ENCODE results near the gene FAM13A.

The FAM13A gene

GRCh38 chr4:89056953-89057398 is at the start of gene FAM13A:
TSS of gene FAM13A (minus strand) at chr4:89057185. CDS start at chr4:89056964, 221 bp downstream.
- in situ Hi-C loops (cut with HindIII; ENCODE audit: low sequenced_read_pairs): no loop called here
- TF ChIP-seq CTCF (IDR thresholded peaks at IDR 0.05; ENCODE audit: low read depth, low read length): no peak
- peak within 1 kb of the TSS; percentile 61 for H3K4me3 ChIP-seq (ENCODE audit: low read depth, low read length)
- DNase-seq (ENCODE audit: low read depth, low spot score): peak; percentile 97

GRCh38 chr4:89105726-89106125 is 48.7 kb upstream of the FAM13A start:
- TF ChIP-seq CTCF (IDR thresholded peaks at IDR 0.05; ENCODE audit: low read depth, low read length): no peak
- DNase-seq (ENCODE audit: low read depth, low spot score): no peak
- in situ Hi-C loops (cut with HindIII; ENCODE audit: low sequenced_read_pairs): no loop called here
- H3K4me3 ChIP-seq (ENCODE audit: low read depth, low read length): no peak overlapping the region

DNA sequence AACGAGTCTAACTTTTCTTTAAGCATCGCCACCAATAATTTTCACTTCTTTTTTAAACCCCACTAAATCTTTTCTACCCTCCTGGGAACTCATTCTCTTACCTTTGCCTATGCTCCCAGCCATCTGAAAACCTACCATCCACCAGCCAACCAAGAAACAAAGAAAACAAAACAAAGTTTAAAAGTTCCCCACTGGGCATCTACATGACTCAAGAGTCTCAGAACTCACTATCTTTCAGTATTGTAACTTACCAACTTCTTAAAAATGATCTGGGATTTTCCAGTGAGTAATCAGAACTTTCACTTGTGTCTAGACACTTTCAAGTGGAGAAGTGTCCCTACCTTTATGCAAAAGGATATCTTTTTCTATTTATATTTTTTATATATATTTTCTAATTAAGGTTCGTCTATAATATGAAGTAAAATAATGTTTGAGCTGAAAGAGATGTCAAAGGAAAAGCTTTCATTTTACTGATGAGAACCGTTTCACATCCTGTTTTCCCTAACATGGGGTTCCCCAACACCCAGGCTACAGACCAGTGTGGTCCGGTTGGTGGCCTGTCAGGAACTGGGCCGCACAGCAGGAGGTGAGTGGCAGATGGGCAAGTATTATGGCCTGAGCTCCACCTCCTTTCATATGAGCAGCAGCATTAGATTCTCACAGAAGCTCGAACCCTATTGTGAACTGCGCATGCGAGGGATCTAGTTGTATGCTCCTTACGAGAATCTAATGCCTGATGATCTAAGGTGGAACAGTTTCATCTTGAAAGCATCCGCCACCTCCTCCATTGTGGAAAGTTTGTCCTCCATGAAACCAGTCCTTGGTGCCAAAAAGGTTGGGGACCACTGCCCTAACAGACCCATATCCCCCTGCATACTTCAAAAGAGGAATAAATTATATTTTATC is 44.5 kb upstream of the FAM13A start:
- DNase-seq (ENCODE audit: low read depth, low spot score): peak; percentile 27
- in situ Hi-C loops (cut with HindIII; ENCODE audit: low sequenced_read_pairs): no loop called here
- H3K4me3 ChIP-seq (ENCODE audit: low read depth, low read length): no peak overlapping the region
- no peak for TF ChIP-seq CTCF (IDR thresholded peaks at IDR 0.05; ENCODE audit: low read depth, low read length)

GRCh38 chr4:89100853-89101252 is 43.9 kb upstream of the FAM13A start:
- DNase-seq (ENCODE audit: low read depth, low spot score): no peak
- TF ChIP-seq CTCF (IDR thresholded peaks at IDR 0.05; ENCODE audit: low read depth, low read length): no peak
- in situ Hi-C loops (cut with HindIII; ENCODE audit: low sequenced_read_pairs): no loop called here
- H3K4me3 ChIP-seq (ENCODE audit: low read depth, low read length): no peak overlapping the region

GRCh38 chr4:89099471-89099870 is 42.5 kb upstream of the FAM13A start:
- no peak overlapping the region for H3K4me3 ChIP-seq (ENCODE audit: low read depth, low read length)
- no peak for DNase-seq (ENCODE audit: low read depth, low spot score)
- TF ChIP-seq CTCF (IDR thresholded peaks at IDR 0.05; ENCODE audit: low read depth, low read length): no peak
- in situ Hi-C loops (cut with HindIII; ENCODE audit: low sequenced_read_pairs): no loop called here

DNA sequence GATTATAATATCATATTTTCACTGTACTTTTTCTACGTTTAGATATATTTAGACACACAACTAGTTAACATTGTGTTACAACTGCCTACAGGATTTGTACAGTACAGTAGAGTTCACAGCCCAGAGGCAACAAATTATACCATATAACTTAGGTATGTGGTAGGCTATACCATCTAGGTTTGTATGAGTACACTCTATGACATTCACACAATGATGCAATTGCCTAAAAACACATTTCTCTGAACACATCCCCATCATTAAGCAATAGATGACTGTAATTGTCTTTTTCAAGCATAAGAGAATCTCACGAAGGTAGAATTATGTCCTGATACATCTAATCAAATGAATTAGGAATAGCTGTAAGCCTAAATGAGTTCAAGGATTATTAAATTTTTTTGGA is 42.0 kb upstream of the FAM13A start:
- no peak for TF ChIP-seq CTCF (IDR thresholded peaks at IDR 0.05; ENCODE audit: low read depth, low read length)
- in situ Hi-C loops (cut with HindIII; ENCODE audit: low sequenced_read_pairs): no loop called here
- H3K4me3 ChIP-seq (ENCODE audit: low read depth, low read length): no peak overlapping the region
- DNase-seq (ENCODE audit: low read depth, low spot score): no peak

All from astrocyte of the spinal cord (primary cell).